Dermis blood vessel endothelial cell (primary cell): ENCODE measurements around the gene ADGRA1. TPM values are rescaled to one million over a fixed set of nuclear protein-coding genes. Genes with fewer than 3 reads are reported as not detected.
"Not testable (repeated sequence)": the region's sequence is repeated elsewhere in the genome, so short reads cannot be mapped to it uniquely, and the experiment has no call there.

Source experiments
- DNase-seq: peaks from one replicate; pipeline ENCODE4 v3.0.0; 2010
- total RNA-seq: library from RNA; depleted of rRNA; stranded (reverse); fragments of >200 nt; gene quantifications from 2 replicates; pipeline ENCODE4 v1.2.3, GENCODE V29; 2014

The ADGRA1 gene
- total RNA-seq, 1 donor from 2014 or later = not detected

GRCh38 chr10:133166504-133166827, 78.7 kb downstream of the ADGRA1 start:
- DNase-seq = no peak

- no peak for DNase-seq
Measured at GRCh38 chr10:133166828-133167692, 79.3 kb downstream of the ADGRA1 start.

- DNase-seq = no peak
Measured at GRCh38 chr10:133167693-133168616, 80.2 kb downstream of the ADGRA1 start.

GRCh38 chr10:133168617-133169031, 80.9 kb downstream of the ADGRA1 start:
- DNase-seq = no peak

- no peak for DNase-seq
Measured at GRCh38 chr10:133169173-133169947, 81.6 kb downstream of the ADGRA1 start.

- DNase-seq = no peak
Measured at GRCh38 chr10:133170092-133170491, 82.4 kb downstream of the ADGRA1 start.

- no peak for DNase-seq
Measured at GRCh38 chr10:133173860-133174640, 86.3 kb downstream of the ADGRA1 start.

GRCh38 chr10:133174689-133175263, 87.1 kb downstream of the ADGRA1 start:
- DNase-seq = no peak

- not testable (repeated sequence) for DNase-seq
Measured at GRCh38 chr10:133175624-133176023, 87.9 kb downstream of the ADGRA1 start.

- no peak for DNase-seq
Measured at GRCh38 chr10:133176546-133176945, 88.8 kb downstream of the ADGRA1 start.

GRCh38 chr10:133177380-133178157, 89.8 kb downstream of the ADGRA1 start:
- DNase-seq = no peak

- no peak for DNase-seq
Measured at GRCh38 chr10:133178357-133179127, 90.8 kb downstream of the ADGRA1 start.

GRCh38 chr10:133179128-133179520, 91.4 kb downstream of the ADGRA1 start:
- no peak for DNase-seq

GRCh38 chr10:133179651-133180050, 91.9 kb downstream of the ADGRA1 start:
- DNase-seq = no peak

GRCh38 chr10:133180192-133180964, 92.7 kb downstream of the ADGRA1 start:
- DNase-seq = no peak

- DNase-seq = no peak
Measured at GRCh38 chr10:133180965-133181639, 93.4 kb downstream of the ADGRA1 start.
